ENCODE data around the gene OGFOD3.

OGFOD3 gene

DNA sequence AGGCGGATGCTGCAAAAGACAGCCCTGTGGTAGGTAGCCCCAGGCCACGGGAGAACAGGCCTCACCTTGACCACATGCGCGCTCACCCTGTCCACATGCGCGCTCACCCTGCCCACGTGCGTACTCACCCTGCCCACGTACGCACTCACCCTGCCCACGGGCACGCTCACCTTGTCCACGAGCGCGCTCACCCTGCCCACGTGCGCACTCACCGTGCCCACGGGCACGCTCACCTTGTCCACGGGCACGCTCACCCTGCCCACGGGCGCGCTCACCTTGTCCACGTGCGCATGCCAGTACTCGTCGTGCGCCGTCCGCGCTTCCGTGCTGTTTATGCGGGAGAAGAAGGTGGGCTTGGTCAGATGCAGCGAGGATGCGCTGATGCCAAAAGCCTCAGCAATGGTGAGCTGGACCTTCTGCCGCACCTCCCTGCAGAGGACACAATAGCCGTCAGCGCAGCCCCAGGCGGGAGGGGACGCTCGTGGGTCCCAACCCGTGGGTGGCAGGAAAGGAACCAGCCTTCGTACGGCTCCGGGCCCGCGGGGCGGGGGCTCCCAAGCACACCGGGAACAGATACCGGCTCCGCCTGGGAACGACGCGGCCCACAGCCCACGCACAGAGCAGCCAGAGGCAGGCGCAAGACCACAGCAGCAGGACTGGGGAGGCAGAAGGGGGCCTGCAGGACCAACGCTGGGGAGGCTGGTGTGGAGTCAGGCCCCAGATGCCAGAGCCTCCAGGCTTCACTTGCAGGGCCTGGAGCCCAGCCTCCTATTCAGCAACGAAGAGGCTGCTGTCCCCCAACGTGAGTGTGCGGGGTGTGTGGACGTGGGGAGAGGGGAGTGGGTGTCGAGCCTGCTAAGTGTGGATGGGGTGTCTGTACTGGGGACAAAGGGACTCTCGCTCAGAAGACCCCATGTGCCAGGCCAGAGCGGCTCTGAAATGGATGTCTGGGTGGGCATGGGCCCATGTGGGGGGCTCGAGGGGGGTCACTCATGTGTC lies 14.4 kb downstream of the OGFOD3 start:
- DNase-seq, result no peak

- no peak for DNase-seq
Measured at GRCh38 chr17:82402865-82403264, 15.5 kb downstream of the OGFOD3 start.

DNA sequence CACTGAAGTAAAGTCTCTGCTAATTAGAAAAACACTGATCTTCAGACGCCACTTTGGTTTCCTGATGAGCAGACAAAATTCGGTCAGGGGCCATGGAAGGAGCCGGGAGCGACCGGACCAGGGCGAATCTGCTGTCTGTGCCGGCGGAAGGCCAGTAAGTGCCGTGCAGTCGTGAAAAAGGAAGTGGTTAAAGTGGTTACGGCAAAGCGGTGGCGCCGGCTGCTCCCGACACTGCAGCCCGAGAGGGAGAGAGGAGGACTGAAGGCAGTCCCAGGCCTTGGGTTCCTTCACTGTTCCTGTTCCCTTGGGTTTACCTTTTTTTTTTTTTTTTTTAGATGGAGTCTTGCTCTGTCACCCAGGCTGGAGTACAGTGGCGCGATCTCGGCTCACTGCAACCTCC lies 17.6 kb downstream of the OGFOD3 start:
- peak; percentile 61 for DNase-seq

DNA sequence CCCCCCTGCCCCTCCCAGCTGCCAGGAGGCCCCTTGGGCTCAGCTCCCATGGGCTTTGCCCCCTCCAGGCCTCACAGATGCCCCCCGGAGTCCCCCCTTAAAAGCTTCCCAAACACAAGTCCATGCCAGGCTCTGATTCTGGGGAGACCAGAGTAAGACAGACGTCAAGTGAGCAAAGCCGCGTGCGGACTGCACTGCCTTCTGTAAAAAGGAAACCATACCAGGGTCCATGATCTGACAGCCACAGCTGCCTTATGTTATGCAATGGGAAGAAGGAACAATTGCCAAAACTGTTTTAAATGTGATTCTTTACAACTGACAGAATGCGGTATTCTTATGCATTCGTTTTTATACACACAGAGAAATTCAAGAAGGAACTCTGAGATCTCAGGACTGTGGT lies 18.2 kb downstream of the OGFOD3 start:
- no peak for DNase-seq

- no peak for DNase-seq
Measured at GRCh38 chr17:82399601-82400101, 18.7 kb downstream of the OGFOD3 start.

DNA sequence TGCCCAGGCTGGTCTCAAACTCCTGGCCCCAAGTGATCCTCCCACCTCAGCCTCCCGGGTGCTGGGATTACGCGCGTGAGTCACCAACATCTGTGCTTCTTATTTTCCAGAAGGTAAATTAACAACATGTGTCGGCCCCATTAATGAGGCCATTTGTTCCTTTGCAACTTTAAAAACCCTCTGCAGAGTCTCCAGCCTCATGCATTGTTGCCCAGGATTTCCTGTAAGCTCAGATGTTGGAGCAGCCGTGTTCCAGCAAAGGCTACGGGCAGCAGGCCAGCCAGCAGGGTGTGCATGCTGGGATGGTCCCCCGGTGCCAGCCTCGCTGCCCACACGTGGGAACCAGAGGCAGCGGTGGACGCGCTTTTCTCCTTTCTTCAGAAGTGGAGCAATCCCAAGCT lies 19.3 kb downstream of the OGFOD3 start:
- no peak for DNase-seq

- DNase-seq, result no peak
Measured at GRCh38 chr17:82397449-82398335, 20.7 kb downstream of the OGFOD3 start.

- no peak for DNase-seq
Measured at GRCh38 chr17:82396601-82397435, 21.6 kb downstream of the OGFOD3 start.

GRCh38 chr17:82394278-82394677 lies 24.1 kb downstream of the OGFOD3 start:
- no peak for DNase-seq

DNA sequence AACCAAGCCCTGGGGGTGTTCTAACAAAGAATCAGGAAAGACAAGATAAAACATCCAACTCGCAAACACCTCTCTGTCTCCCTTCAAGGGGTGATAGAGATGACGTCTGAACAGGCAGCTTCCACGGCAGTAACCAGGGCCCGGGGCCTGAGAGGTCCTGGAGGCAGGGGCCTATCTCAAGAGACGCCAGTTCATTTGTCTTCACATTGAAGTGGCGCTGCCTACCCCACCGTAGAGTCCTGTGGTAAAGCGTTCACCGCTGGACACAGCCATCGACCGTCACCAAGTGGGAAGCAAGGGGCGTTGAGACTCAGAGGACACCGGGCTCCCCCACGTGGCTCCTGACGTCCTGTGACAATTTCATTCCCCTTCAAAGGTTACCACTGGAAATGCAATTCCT lies 25.4 kb downstream of the OGFOD3 start:
- no peak for DNase-seq

- no peak for DNase-seq
Measured at GRCh38 chr17:82392209-82392920, 26.0 kb downstream of the OGFOD3 start.

DNA sequence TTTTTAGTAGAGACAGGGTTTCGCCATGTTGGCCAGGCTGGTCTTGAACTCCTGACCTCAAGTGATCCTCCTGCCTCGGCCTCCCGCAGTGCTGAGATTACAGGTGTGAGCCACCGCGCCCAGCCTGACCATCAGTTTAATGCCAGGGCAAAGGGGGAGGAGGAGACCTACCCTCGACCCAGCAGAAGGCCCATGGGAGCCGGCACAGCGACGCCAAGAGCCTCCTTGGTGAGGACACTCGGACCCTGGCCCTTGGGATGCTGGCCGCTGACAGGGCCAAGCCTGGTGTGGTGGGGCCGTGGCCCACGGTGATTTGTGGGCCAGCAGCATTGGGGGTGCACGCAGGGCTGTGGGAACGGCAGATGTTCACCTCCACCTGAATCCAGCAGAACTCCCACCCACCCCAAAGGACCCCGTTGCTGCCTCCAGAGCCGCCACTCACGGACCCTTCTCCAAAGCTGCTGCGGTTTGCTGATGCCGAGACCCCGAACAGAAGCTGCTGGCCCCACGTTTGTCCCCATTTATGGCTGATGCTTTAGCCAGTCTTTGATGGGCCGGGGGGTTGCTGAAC lies 26.8 kb downstream of the OGFOD3 start:
- no peak for DNase-seq

GRCh38 chr17:82390860-82391435 lies 27.4 kb downstream of the OGFOD3 start:
- DNase-seq, result no peak

GRCh38 chr17:82390015-82390859 lies 28.1 kb downstream of the OGFOD3 start:
- no peak for DNase-seq

DNA sequence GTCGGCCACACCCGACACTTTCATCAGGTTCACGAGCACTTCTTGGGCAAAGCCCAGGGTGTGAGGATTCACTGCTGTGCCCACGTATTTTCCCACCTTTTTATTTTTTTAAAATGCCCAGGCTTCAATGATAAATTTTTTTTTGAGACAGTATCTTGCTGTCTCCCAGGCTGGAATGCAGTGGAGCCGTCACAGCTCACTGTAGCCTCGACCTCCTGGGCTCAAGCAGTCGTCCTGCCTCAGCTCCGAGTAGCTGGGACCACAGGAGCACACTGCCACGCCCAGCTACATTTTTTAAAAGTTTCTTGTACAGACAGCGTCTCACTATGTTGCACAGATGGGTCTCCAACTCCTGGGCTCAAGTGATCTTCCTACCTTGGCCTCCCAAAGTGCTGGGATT lies 29.0 kb downstream of the OGFOD3 start:
- DNase-seq, result no peak

DNA sequence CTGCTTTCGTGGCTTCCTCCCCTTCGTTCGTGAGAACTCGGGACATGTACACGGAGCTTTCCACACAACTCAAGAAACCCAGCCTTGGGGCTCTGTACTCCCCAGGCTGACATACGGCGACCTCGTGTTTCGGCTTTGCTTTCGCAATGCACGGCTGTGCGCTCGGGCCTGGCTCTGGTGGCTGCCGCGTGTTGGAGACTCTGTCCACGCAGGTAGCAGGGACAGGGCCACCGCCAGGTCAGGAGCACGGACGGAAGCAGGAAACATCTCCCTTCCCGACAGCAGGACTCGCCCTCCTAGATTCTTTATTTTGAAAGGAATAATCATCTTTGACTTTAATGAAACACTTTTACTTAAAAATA lies 29.5 kb downstream of the OGFOD3 start:
- no peak for DNase-seq

GRCh38 chr17:82388223-82388921 lies 30.0 kb downstream of the OGFOD3 start:
- peak; percentile 14 for DNase-seq

GRCh38 chr17:82387705-82388106 lies 30.7 kb downstream of the OGFOD3 start:
- no peak for DNase-seq

DNA sequence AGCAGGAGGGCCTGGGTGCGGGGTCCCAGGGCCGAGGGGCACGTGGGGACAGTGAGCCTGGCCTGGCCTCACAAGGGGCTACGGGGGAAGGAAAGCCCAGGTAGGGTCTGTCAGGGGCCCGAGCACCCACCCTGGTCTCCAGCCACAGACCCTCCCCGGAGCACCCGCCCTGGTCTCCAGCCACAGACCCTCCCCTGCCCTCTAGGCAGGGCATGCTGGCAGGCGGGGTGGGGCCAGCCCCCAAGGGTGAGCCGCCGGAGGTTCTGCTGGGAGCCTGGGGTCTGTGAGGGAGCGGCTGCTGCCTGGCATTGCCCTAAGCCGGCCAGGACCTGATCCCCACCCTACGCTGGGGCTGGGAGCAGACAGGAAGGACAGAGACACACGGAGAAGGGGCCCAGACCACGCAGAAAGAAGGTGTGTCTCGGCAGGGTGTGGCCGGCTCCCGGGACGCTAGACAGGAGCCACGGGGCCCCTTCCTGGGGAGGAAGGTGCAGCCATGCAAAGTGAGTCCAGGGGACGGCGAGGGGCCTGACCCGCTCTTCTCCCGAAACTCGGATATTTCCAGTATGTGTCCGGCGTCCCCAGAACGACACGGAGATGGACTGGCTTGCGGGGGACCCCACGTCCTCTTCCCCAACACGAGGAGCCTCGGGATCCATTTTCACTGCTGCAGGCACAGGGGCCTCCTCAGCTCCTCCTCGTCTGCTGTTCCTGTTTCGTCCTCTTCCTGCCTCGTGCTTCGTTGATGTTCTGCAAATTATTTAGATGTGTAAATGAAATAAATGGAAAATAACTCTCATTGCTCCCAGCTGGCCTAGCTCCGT lies 31.3 kb downstream of the OGFOD3 start:
- DNase-seq, result no peak
